Colonic mucosa (tissue), 4 donors: ENCODE results near the gene TAC3. TPM values are rescaled to one million over a fixed set of nuclear protein-coding genes. Genes with fewer than 3 reads are reported as not detected.
"Not testable (repeated sequence)": the region's sequence is repeated elsewhere in the genome, so short reads cannot be mapped to it uniquely, and the experiment has no call there.

ENCODE experiments used
- DNase-seq: peaks from one replicate; pipeline ENCODE4 v3.0.0-alpha.2; 2020
- H3K27ac ChIP-seq: fragments of 200-600 bp; one replicate; pipeline ENCODE4 v1.8.0; 2021
- H3K27me3 ChIP-seq: fragments of 200-600 bp; one replicate; pipeline ENCODE4 v1.8.0; 2021
- H3K36me3 ChIP-seq: fragments of 200-600 bp; one replicate; pipeline ENCODE4 v1.8.0; 2021
- H3K4me1 ChIP-seq: fragments of 200-600 bp; one replicate; pipeline ENCODE4 v1.8.0; 2021; ENCODE audit warnings: mild to moderate bottlenecking
- H3K4me3 ChIP-seq: fragments of 200-600 bp; one replicate; pipeline ENCODE4 v1.8.0; 2021
- H3K9ac ChIP-seq, 2 donors: one replicate each; pipeline ENCODE4 v1.7.0; 2013; ENCODE audit warnings: control low read depth in 2 of 2, low read depth in 2 of 2, low read length in 2 of 2
- H3K9me3 ChIP-seq: fragments of 200-600 bp; one replicate; pipeline ENCODE4 v1.8.0; 2021
- intact Hi-C: fragments of 100-400 bp; cut with DNase I; formaldehyde crosslinking; loops from one replicate; pipeline ENCODE4 v1.14.1; 2022
- total RNA-seq, 2 donors: library from RNA; stranded (reverse); fragmentation: NEBNext Ultra II Directional in 1 of 2; extraction: Animal tissue kit (Norgen Biotek cat#: 25700) in 1 of 2; gene quantifications; one replicate each; pipeline ENCODE4 v1.2.1, GENCODE V29; 2021
- donor health status: healthy.
- donor health status: DM: no; HTN: no; CAD: no.
- donor health status: DM: no; HTN: no; CAD: no.

The TAC3 gene
- total RNA-seq, 2 donors from 2014 or later = 1.9 TPM

- H3K27me3 ChIP-seq, H3K36me3 ChIP-seq, H3K27ac ChIP-seq, H3K4me1 ChIP-seq, DNase-seq, H3K9me3 ChIP-seq, H3K9ac ChIP-seq, intact Hi-C loops, H3K4me3 ChIP-seq: not testable (repeated sequence)
Observed at GRCh38 chr12:56963557-56963956, 52.8 kb downstream of the TAC3 start.

DNA sequence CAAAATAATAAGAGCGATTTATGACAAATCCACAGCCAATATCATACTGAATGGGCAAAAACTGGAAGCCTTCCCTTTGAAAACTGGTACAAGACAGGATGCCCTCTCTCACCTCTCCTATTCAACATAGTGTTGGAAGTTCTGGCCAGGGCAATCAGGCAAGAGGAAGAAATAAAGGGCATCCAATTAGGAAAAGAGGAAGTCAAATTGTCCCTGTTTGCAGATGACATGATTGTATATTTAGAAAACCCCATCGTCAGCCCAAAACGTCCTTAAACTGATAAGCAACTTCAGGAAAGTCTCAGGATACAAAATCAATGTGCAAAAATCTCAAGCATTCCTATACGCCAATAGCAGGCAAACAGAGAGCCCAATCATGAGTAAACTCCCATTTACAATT, 54.1 kb downstream of the TAC3 start:
- not testable (repeated sequence) for H3K27ac ChIP-seq, H3K27me3 ChIP-seq

More for the DNA sequence above, 54.1 kb downstream of the TAC3 start:
- intact Hi-C loops, H3K36me3 ChIP-seq, H3K4me1 ChIP-seq, DNase-seq, H3K9ac ChIP-seq, H3K4me3 ChIP-seq, H3K9me3 ChIP-seq: not testable (repeated sequence)

Other genes starting within 250 kb of the TAC3 start
- not detected for gene SDR9C7, start 82.1 kb downstream of the TAC3 start, total RNA-seq
- gene RDH16, start 58.9 kb downstream of the TAC3 start, total RNA-seq = under 1 TPM; 0.16 to 0.44 TPM
- 1 to 10 TPM; 3.7 to 5.7 TPM for gene ZBTB39, start 10.0 kb downstream of the TAC3 start, total RNA-seq
- gene MYO1A, start 33.6 kb upstream of the TAC3 start, total RNA-seq = 100 to 1,000 TPM; 261 to 273 TPM
- gene NEMP1, start 62.3 kb upstream of the TAC3 start, total RNA-seq = 10 to 100 TPM in 1 of 2 donors, 1 to 10 TPM in 1; 7.3 to 21.1 TPM
- gene NAB2, start 72.6 kb upstream of the TAC3 start, total RNA-seq = 1 to 10 TPM; 4.8 to 7.0 TPM
- 100 to 1,000 TPM; 161 to 181 TPM for gene STAT6, start 94.8 kb upstream of the TAC3 start, total RNA-seq
- gene LRP1, start 112.0 kb upstream of the TAC3 start, total RNA-seq = 100 to 1,000 TPM; 107 to 123 TPM
- not detected for gene LRP1-AS, start 131.1 kb upstream of the TAC3 start, total RNA-seq
- gene NXPH4, start 200.3 kb upstream of the TAC3 start, total RNA-seq = under 1 TPM in 1 of 2 donors, not detected in 1; 0.27 TPM
- 100 to 1,000 TPM in 1 of 2 donors, 10 to 100 TPM in 1; 69.4 to 160 TPM for gene SHMT2, start 213.2 kb upstream of the TAC3 start, total RNA-seq
- gene STAC3, start 234.7 kb upstream of the TAC3 start, total RNA-seq = 1 to 10 TPM; 1.9 to 2.7 TPM